HCT116 (cell line): ENCODE measurements around the gene PAMR1. TPM values are rescaled to one million over a fixed set of nuclear protein-coding genes. Genes with fewer than 3 reads are reported as not detected.

Experiments used
- ATAC-seq: fragments of 200-7000 bp; cut with Tn5 transposase; 2 replicates; pipeline ENCODE4 v1.9.1; 2020; ENCODE audit warnings: mild to moderate bottlenecking, moderate library complexity
- BruUV-seq: library from RNA; stranded (reverse); fragments of 400-500 nt; replicated peaks from 2 replicates; lab custom pipeline; 2021; lab: Mats Ljungman, UMichigan
- CTCF ChIA-PET: fragments of 300-600 bp; sonication (Branson Sonifier 250); formaldehyde crosslinking; loops from one replicate; lab custom pipeline; 2021; ENCODE audit warnings: antibody characterized with exemption; lab: Charles Lee
- POLR2A ChIA-PET: fragments of 300-600, 350-600 bp; sonication (Branson Sonifier 250); formaldehyde crosslinking; loops from one replicate; lab custom pipeline; 2021; ENCODE audit warnings: antibody characterized with exemption; lab: Charles Lee
- RAD21 ChIA-PET, 2 experiments: fragments of 300-600 bp; sonication (Branson Sonifier 250); formaldehyde crosslinking; loops; one replicate each; lab custom pipeline; 2023; ENCODE audit warnings: low total read pairs in 2 of 2; ENCODE audit not compliant: uncharacterized antibody in 2 of 2, unreplicated experiment in 2 of 2, low non-redundant PET in 1 of 2; lab: Charles Lee
- DNase-seq: peaks from one replicate; pipeline ENCODE4 v3.0.0-alpha.2; 2010; ENCODE audit warnings: low read depth, low spot score
- H2AFZ ChIP-seq: fragments of 200-600 bp; shearing (Covaris generic), sonication (generic); 2 replicates; pipeline ENCODE4 v1.6.1; 2017; ENCODE audit warnings: low read depth, mixed run types, mixed read lengths, antibody characterized with exemption, low read length; ENCODE audit not compliant: poor library complexity, severe bottlenecking
- H3K27ac ChIP-seq: 2 replicates; pipeline ENCODE4 v1.5.1; 2012; ENCODE audit warnings: low read depth, low read length
- H3K27me3 ChIP-seq: fragments of 200-600 bp; sonication (generic); 2 replicates; pipeline ENCODE4 v1.6.1; 2016; ENCODE audit warnings: mixed run types, low read length, mixed read lengths; ENCODE audit not compliant: insufficient read depth
- H3K36me3 ChIP-seq, 2 experiments: fragments of 200-500 bp in 1 of 2; fragments of 200-600 bp in 1 of 2; sonication (Bioruptor generic) in 1 of 2; sonication (generic) in 1 of 2; 2 replicates each; pipeline versions ENCODE4 v1.5.1 to v1.6.1; 2014 to 2016; ENCODE audit warnings: low read length in 2 of 2, inconsistent platforms in 1 of 2, mixed read lengths in 1 of 2, mixed run types in 1 of 2; ENCODE audit not compliant: insufficient read depth in 2 of 2, control insufficient read depth in 1 of 2
- H3K4me1 ChIP-seq, 2 experiments: fragments of 200-600 bp in 1 of 2; sonication (generic) in 1 of 2; 2 replicates each; pipeline versions ENCODE4 v1.5.1 to v1.6.1; 2012 to 2017; ENCODE audit warnings: low read length in 2 of 2, inconsistent platforms in 1 of 2, mild to moderate bottlenecking in 1 of 2, mixed read lengths in 1 of 2, mixed run types in 1 of 2, moderate library complexity in 1 of 2; ENCODE audit not compliant: insufficient read depth in 2 of 2, control insufficient read depth in 1 of 2
- H3K4me2 ChIP-seq: fragments of 200-600 bp; sonication (generic); 2 replicates; pipeline ENCODE4 v1.6.1; 2017; ENCODE audit warnings: mixed run types, low read length, mixed read lengths
- H3K4me3 ChIP-seq, 2 experiments: fragments of 200-600 bp in 1 of 2; sonication (generic) in 1 of 2; replicated peaks in 1 of 2; 2 replicates each; pipeline ENCODE4 v1.5.1; 2011 to 2016; ENCODE audit warnings: low read length in 2 of 2, control low read depth in 1 of 2, low read depth in 1 of 2, mild to moderate bottlenecking in 1 of 2, mixed read lengths in 1 of 2, mixed run types in 1 of 2
- H3K79me2 ChIP-seq: fragments of 200-600 bp; sonication (generic); 2 replicates; pipeline ENCODE4 v1.6.1; 2017; ENCODE audit warnings: mild to moderate bottlenecking, mixed run types, low read length, moderate library complexity, mixed read lengths; ENCODE audit not compliant: insufficient read depth
- H3K9ac ChIP-seq: fragments of 200-600 bp; sonication (generic); 2 replicates; pipeline ENCODE4 v1.6.1; 2016; ENCODE audit warnings: low read length, mixed read lengths
- H3K9me2 ChIP-seq: fragments of 200-600 bp; sonication (generic), shearing (Covaris generic); 2 replicates; pipeline ENCODE4 v1.6.1; 2017; ENCODE audit warnings: mixed run types, mild to moderate bottlenecking, moderate library complexity; ENCODE audit not compliant: insufficient read depth
- H3K9me3 ChIP-seq, 2 experiments: fragments of 200-500 bp in 1 of 2; fragments of 200-600 bp in 1 of 2; sonication (Bioruptor generic) in 1 of 2; sonication (generic) in 1 of 2; 2 replicates each; pipeline ENCODE4 v1.6.1; 2014 to 2017; ENCODE audit warnings: low read length in 2 of 2, mixed read lengths in 2 of 2, inconsistent platforms in 1 of 2, low read depth in 1 of 2, mild to moderate bottlenecking in 1 of 2, mixed run types in 1 of 2, moderate library complexity in 1 of 2; ENCODE audit not compliant: control insufficient read depth in 1 of 2, insufficient read depth in 1 of 2
- H4K20me1 ChIP-seq: fragments of 200-600 bp; sonication (generic), shearing (Covaris generic); 2 replicates; pipeline ENCODE4 v1.6.1; 2017; ENCODE audit warnings: mixed run types, mild to moderate bottlenecking, moderate library complexity; ENCODE audit not compliant: insufficient read depth
- CBX3 ChIP-seq: IDR thresholded peaks from 2 replicates; pipeline ENCODE4 v1.6.1; 2012; ENCODE audit warnings: low read depth
- EGR1 ChIP-seq: IDR thresholded peaks from 2 replicates; pipeline ENCODE4 v1.6.1; 2012; ENCODE audit warnings: low read depth
- ELF1 ChIP-seq: IDR thresholded peaks from 2 replicates; pipeline ENCODE4 v1.6.1; 2012; ENCODE audit warnings: low read depth, borderline replicate concordance
- EZH2 ChIP-seq: fragments of 200-600 bp; sonication (generic); IDR thresholded peaks from 2 replicates; pipeline ENCODE4 v1.6.1; 2017; ENCODE audit warnings: antibody characterized with exemption, mixed run types
- EZH2phosphoT487 ChIP-seq: fragments of 200-600 bp; IDR thresholded peaks from 2 replicates; pipeline ENCODE4 v1.6.1; 2018; ENCODE audit warnings: antibody characterized with exemption, borderline replicate concordance
- FOSL1 ChIP-seq: IDR thresholded peaks from 2 replicates; pipeline ENCODE4 v1.6.1; 2012; ENCODE audit warnings: low read depth
- JUND ChIP-seq: IDR thresholded peaks from 2 replicates; pipeline ENCODE4 v1.6.1; 2012
- POLR2A ChIP-seq: IDR thresholded peaks from 2 replicates; pipeline ENCODE4 v1.7.0; 2011; ENCODE audit warnings: borderline replicate concordance; ENCODE audit not compliant: insufficient read depth, insufficient read length; ENCODE audit errors: extremely low read depth
- POLR2AphosphoS5 ChIP-seq: IDR thresholded peaks from 2 replicates; pipeline ENCODE4 v1.6.1; 2011; ENCODE audit warnings: mild to moderate bottlenecking, low read depth, low read length, moderate library complexity
- RAD21 ChIP-seq: IDR thresholded peaks from 2 replicates; pipeline ENCODE4 v1.6.1; 2012; ENCODE audit warnings: low read depth, mild to moderate bottlenecking
- SIN3A ChIP-seq: IDR thresholded peaks from 2 replicates; pipeline ENCODE4 v1.6.1; 2012; ENCODE audit warnings: low read depth
- TCF7L2 ChIP-seq: IDR thresholded peaks from 2 replicates; pipeline ENCODE4 v1.7.0; 2011; ENCODE audit warnings: borderline replicate concordance, inconsistent platforms; ENCODE audit not compliant: insufficient read depth, insufficient read length; ENCODE audit errors: extremely low read depth
- ZFX ChIP-seq: fragments of 450-650 bp; IDR thresholded peaks from 2 replicates; pipeline ENCODE4 v1.6.1; 2017
- ZNF274 ChIP-seq: fragments of 200-500 bp; sonication (Bioruptor generic); IDR thresholded peaks from 2 replicates; pipeline ENCODE4 v1.6.1; 2014; ENCODE audit warnings: mild to moderate bottlenecking, low read depth, low read length, inconsistent platforms
- intact Hi-C: fragments of 100-400 bp; cut with micrococcal nuclease; formaldehyde crosslinking; loops from 2 replicates; pipeline ENCODE4 v1.10.0; 2022
- total RNA-seq: library from RNA; stranded (reverse); gene quantifications from one replicate; pipeline ENCODE4 v1.2.1, GENCODE V29; 2021; ENCODE audit not compliant: unreplicated experiment
- TF ChIP-seq, protein P1 (sequence below), 3 experiments: fragments of 200-600 bp in 1 of 3; sonication (generic) in 1 of 3; IDR thresholded peaks in 2 of 3; conservative IDR thresholded peaks in 1 of 3; 2 replicates each; pipeline ENCODE4 v1.5.1; 2012 to 2017; ENCODE audit warnings: low read depth in 2 of 3, low read length in 2 of 3, antibody characterized with exemption in 1 of 3, borderline replicate concordance in 1 of 3, control low read depth in 1 of 3, mild to moderate bottlenecking in 1 of 3, mixed read lengths in 1 of 3, mixed run types in 1 of 3, moderate library complexity in 1 of 3; ENCODE audit not compliant: insufficient read depth in 1 of 3
- TF ChIP-seq, protein P2 (sequence below): IDR thresholded peaks from 2 replicates; pipeline ENCODE4 v1.6.1; 2012
- TF ChIP-seq, protein P3 (sequence below): IDR thresholded peaks from 2 replicates; pipeline ENCODE4 v1.6.1; 2012

The PAMR1 gene
- total RNA-seq, 1 experiment from 2014 or later = not detected

DNA sequence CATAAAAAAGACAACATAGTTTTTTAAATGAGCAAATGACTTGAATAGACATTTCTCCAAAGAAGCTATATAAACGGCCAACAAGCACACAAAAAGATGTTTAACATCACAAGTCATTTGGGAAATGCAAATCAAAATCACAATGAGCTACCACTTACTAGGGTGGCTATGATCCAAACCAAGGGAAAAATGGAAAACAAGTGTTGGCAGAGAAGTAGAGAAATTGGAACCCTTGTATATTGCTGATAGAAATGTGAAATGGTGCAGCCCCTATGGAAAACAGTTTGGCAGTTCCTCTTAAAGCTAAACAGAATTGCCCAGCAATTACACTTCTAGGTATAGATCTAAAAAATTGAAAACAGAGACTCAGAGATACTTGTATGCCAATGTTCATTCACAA is 29.0 kb downstream of the PAMR1 start:
- DNase-seq (no peak), ATAC-seq (no peak)
- Histone ChIP-seq H3K27me3 (no peaks in the 10 kb centered on the region), H3K79me2 (no peaks in the 10 kb centered on the region), H3K4me3 (no peak overlapping the region)
- intact Hi-C loops = loop anchor here (10.0 kb wide), 1 partner anchor 978 kb away; no protein-coding TSS in a partner anchor
- POLR2A ChIA-PET = no interaction called here
- TF ChIP-seq, protein P1, sequence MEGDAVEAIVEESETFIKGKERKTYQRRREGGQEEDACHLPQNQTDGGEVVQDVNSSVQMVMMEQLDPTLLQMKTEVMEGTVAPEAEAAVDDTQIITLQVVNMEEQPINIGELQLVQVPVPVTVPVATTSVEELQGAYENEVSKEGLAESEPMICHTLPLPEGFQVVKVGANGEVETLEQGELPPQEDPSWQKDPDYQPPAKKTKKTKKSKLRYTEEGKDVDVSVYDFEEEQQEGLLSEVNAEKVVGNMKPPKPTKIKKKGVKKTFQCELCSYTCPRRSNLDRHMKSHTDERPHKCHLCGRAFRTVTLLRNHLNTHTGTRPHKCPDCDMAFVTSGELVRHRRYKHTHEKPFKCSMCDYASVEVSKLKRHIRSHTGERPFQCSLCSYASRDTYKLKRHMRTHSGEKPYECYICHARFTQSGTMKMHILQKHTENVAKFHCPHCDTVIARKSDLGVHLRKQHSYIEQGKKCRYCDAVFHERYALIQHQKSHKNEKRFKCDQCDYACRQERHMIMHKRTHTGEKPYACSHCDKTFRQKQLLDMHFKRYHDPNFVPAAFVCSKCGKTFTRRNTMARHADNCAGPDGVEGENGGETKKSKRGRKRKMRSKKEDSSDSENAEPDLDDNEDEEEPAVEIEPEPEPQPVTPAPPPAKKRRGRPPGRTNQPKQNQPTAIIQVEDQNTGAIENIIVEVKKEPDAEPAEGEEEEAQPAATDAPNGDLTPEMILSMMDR (IDR thresholded peaks at IDR 0.05 in 2 of 3, conservative IDR thresholded peaks at IDR 0.05 in 1 of 3; ENCODE audit: borderline replicate concordance in 1 of 3, insufficient read depth in 1 of 3, low read depth in 2 of 3, low read length in 2 of 3) = no peak
- TF ChIP-seq CBX3 = no peak
- no peak for TF ChIP-seq ELF1
- no peak for TF ChIP-seq EZH2phosphoT487
- TF ChIP-seq EZH2 = no peak
- no peak for TF ChIP-seq JUND
- TF ChIP-seq, protein P2, sequence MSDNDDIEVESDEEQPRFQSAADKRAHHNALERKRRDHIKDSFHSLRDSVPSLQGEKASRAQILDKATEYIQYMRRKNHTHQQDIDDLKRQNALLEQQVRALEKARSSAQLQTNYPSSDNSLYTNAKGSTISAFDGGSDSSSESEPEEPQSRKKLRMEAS = no peak
- TF ChIP-seq, all 23 proteins: peak for 0
- Histone ChIP-seq H3K36me3 (no peaks in the 10 kb centered on the region), H3K4me2 (no peak overlapping the region), H3K4me1 (no peaks in the 10 kb centered on the region), H3K9ac (no peak overlapping the region), H3K27ac (no peak overlapping the region), H3K9me3 (no peaks in the 10 kb centered on the region), H3K9me2 (no peaks in the 10 kb centered on the region), H4K20me1 (no peaks in the 10 kb centered on the region), H2AFZ (no peak overlapping the region)
- ChIA-PET CTCF (no interaction called here), RAD21 (no interaction called here)
- BruUV-seq = no TSS peak

DNA sequence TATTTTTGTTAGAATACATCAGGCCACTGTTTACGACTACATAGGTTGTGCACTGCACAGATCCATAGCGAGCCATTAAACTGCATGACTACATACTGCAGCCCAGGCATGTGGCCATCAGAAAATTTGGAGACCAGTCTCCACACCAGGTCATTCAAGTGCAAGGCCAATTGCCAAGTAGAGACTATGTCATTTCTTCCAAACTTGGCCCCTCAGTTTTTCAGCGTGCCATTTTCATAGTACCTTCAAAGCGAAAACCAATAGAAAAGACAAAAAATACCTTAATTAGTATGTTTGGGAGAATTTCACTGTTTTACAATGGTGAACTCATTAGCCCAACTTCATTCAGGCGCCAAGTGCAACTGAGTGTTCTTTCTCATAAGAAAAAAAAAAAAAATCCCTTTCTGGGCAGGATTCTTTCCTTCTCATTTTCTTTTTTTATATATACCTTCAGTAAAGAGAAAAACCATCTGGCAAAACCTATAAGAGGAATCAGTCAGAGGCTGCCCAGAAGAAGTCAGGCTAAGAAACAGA is 30.4 kb downstream of the PAMR1 start:
- H3K9me3 ChIP-seq = no peaks in the 10 kb centered on the region
- DNase-seq = no peak
- H3K4me1 ChIP-seq = no peaks in the 10 kb centered on the region
- no peak overlapping the region for H3K4me3 ChIP-seq
- BruUV-seq = no TSS peak
- no peak for ATAC-seq
- no peak overlapping the region for H2AFZ ChIP-seq
- POLR2A ChIA-PET = no interaction called here
- CTCF ChIA-PET = no interaction called here
- H4K20me1 ChIP-seq = no peaks in the 10 kb centered on the region
- RAD21 ChIA-PET = no interaction called here
- no peaks in the 10 kb centered on the region for H3K9me2 ChIP-seq
- H3K36me3 ChIP-seq = no peaks in the 10 kb centered on the region
- no peak overlapping the region for H3K9ac ChIP-seq
- H3K27me3 ChIP-seq = no peaks in the 10 kb centered on the region
- H3K79me2 ChIP-seq = no peaks in the 10 kb centered on the region
- H3K27ac ChIP-seq = no peak overlapping the region
- H3K4me2 ChIP-seq = no peak overlapping the region
- intact Hi-C loops = loop anchor here (10.0 kb wide), 1 partner anchor 980 kb away; no protein-coding TSS in a partner anchor
- TF ChIP-seq, protein P3, sequence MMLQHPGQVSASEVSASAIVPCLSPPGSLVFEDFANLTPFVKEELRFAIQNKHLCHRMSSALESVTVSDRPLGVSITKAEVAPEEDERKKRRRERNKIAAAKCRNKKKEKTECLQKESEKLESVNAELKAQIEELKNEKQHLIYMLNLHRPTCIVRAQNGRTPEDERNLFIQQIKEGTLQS = no peak
- TF ChIP-seq RAD21 = no peak
- TF ChIP-seq EGR1 = no peak
- no peak for TF ChIP-seq EZH2phosphoT487
- TF ChIP-seq TCF7L2 = no peak
- no peak for TF ChIP-seq ZNF274
- TF ChIP-seq, protein P1 (IDR thresholded peaks at IDR 0.05 in 2 of 3, conservative IDR thresholded peaks at IDR 0.05 in 1 of 3; ENCODE audit: borderline replicate concordance in 1 of 3, insufficient read depth in 1 of 3, low read depth in 2 of 3, low read length in 2 of 3) = no peak
- TF ChIP-seq ZFX = no peak
- no peak for TF ChIP-seq FOSL1
- no peak for TF ChIP-seq POLR2AphosphoS5
- no peak for TF ChIP-seq POLR2A
- TF ChIP-seq SIN3A = no peak
